Chondrocyte (in vitro differentiated cells): ENCODE data around the gene KRTAP4-4. TPM values are rescaled to one million over a fixed set of nuclear protein-coding genes. Genes with fewer than 3 reads are reported as not detected.
A peak's percentile ranks its signal among the peaks of the same experiment; 100 is the strongest.
"Not testable (repeated sequence)": the region's sequence is repeated elsewhere in the genome, so short reads cannot be mapped to it uniquely, and the experiment has no call there.

Experiments
- DNase-seq: peaks from one replicate; pipeline ENCODE4 v3.0.0; 2021; ENCODE audit warnings: mixed read lengths, low spot score
- H3K27ac Mint-ChIP-seq: one replicate; pipeline ENCODE4 v1.8.0; 2021; ENCODE audit warnings: mild to moderate bottlenecking, moderate library complexity, mixed read lengths; ENCODE audit not compliant: unreplicated experiment
- H3K27me3 Mint-ChIP-seq: 2 replicates; pipeline ENCODE4 v1.8.0; 2021; ENCODE audit warnings: low read depth, mixed read lengths
- H3K36me3 Mint-ChIP-seq: 2 replicates; pipeline ENCODE4 v1.8.0; 2021; ENCODE audit warnings: low read depth, mixed read lengths
- H3K4me1 Mint-ChIP-seq: 2 replicates; pipeline ENCODE4 v1.8.0; 2021; ENCODE audit warnings: low read depth, mild to moderate bottlenecking, mixed read lengths
- H3K4me3 Mint-ChIP-seq: one replicate; pipeline ENCODE4 v1.8.0; 2021; ENCODE audit warnings: mild to moderate bottlenecking, moderate library complexity, mixed read lengths; ENCODE audit not compliant: unreplicated experiment
- H3K9me3 Mint-ChIP-seq: 2 replicates; pipeline ENCODE4 v1.8.0; 2021; ENCODE audit warnings: low read depth, mixed read lengths
- total RNA-seq: library from RNA; stranded (reverse); gene quantifications from 3 replicates; pipeline ENCODE4 v1.2.1, GENCODE V29; 2021
- TF ChIP-seq, protein P1 (sequence below): fragments of 200-600 bp; sonication (generic); IDR thresholded peaks from 2 replicates; pipeline ENCODE4 v1.5.0; 2021; ENCODE audit warnings: antibody characterized with exemption, mild to moderate bottlenecking, moderate library complexity

Gene KRTAP4-4
- total RNA-seq, 1 donor from 2014 or later, result not detected

DNA sequence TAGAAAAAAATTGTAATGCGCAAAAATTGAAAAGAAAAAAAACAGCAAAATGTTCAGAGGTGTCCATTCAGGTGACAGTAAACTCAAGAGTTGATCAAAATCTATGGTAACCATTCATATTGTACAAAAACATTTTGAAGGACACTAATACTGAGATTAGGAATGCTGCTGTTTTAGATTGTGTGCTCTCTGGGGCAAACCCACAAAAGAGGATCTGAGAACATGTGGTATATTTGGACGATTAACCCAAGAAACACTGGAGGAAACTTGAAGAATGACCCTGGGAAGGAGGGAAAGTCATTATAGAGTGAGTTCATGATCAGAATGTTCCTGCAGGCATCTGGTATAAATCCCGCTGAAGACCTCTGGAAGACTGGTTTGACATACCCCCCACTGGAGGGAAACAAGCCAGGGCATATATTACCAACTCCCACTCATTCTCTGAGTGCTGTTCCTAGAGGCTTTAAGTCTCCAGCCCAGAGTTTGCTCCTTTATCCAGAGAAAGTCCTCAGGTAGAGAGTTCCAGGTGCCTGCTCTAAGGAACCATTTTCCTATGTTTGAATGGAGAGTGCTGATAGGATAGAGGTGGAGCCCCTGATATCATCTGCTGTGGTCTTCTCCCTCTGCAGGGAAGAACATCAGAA, 16.3 kb upstream of the KRTAP4-4 start:
- no peak overlapping the region for H3K27ac Mint-ChIP-seq
- no peaks in the 10 kb centered on the region for H3K4me1 Mint-ChIP-seq
- DNase-seq, result no peak
- H3K27me3 Mint-ChIP-seq, result peaks cover 5% of the 10 kb centered on the region
- H3K36me3 Mint-ChIP-seq, result no peaks in the 10 kb centered on the region
- H3K4me3 Mint-ChIP-seq, result no peak overlapping the region
- TF ChIP-seq, protein P1, sequence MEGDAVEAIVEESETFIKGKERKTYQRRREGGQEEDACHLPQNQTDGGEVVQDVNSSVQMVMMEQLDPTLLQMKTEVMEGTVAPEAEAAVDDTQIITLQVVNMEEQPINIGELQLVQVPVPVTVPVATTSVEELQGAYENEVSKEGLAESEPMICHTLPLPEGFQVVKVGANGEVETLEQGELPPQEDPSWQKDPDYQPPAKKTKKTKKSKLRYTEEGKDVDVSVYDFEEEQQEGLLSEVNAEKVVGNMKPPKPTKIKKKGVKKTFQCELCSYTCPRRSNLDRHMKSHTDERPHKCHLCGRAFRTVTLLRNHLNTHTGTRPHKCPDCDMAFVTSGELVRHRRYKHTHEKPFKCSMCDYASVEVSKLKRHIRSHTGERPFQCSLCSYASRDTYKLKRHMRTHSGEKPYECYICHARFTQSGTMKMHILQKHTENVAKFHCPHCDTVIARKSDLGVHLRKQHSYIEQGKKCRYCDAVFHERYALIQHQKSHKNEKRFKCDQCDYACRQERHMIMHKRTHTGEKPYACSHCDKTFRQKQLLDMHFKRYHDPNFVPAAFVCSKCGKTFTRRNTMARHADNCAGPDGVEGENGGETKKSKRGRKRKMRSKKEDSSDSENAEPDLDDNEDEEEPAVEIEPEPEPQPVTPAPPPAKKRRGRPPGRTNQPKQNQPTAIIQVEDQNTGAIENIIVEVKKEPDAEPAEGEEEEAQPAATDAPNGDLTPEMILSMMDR, result no peak
- no peaks in the 10 kb centered on the region for H3K9me3 Mint-ChIP-seq

DNA sequence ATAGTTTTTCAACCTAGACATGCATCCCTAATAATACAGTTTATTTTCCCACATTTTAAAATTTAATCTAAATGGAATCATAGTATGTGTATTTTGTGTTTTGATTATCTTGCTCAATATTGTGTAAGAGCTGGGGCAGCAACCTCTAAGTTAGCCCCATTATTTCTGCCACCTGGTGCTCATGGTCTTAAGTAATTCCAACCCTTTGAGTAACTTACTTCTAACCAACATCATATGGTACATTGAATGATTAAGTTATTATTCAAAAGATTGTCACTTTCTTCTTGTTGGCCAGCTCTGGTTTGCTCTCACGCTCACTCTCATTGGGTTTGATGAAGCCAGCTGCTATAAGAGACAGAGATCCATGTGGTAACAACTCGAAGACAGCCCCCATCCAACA, 11.3 kb upstream of the KRTAP4-4 start:
- TF ChIP-seq, protein P1, result no peak
- DNase-seq, result no peak
- Mint-ChIP-seq H3K27ac (no peak overlapping the region), H3K36me3 (no peaks in the 10 kb centered on the region), H3K4me1 (no peaks in the 10 kb centered on the region), H3K27me3 (peaks cover 8% of the 10 kb centered on the region), H3K4me3 (no peak overlapping the region), H3K9me3 (no peaks in the 10 kb centered on the region)

DNA sequence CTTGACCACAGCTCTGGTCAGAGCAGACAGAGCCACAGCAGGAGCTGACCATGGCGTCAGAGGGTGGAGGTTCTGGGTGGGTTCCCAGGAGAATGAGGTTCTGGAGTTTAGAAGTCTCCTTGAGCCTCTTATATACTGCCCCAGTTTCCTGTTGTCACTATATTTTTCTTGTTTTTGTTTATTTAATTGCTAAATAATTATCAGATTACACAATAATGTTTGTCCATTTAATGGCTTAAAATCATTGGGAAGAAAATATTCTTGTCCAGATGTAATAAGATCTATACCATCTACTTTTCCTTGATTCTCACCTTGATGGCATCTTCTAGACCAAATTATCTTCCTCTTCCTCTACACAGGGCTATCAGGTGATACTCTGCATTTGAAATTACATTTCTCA, 7.6 kb upstream of the KRTAP4-4 start, which contains the start of gene KRTAP4-3:
KRTAP4-3 (minus strand) TSS at position 101 of the 400 bp plus-strand sequence; CDS start at position 52, 49 bp downstream.
- DNase-seq, result no peak
- H3K36me3 Mint-ChIP-seq, result no peaks in the 10 kb centered on the region
- H3K4me1 Mint-ChIP-seq, result no peaks in the 10 kb centered on the region
- TF ChIP-seq, protein P1, result no peak
- peaks cover 11% of the 10 kb centered on the region for H3K27me3 Mint-ChIP-seq
- H3K27ac Mint-ChIP-seq, result no peak within 1 kb of the TSS
- H3K4me3 Mint-ChIP-seq, result no peak within 1 kb of the TSS
- no peaks in the 10 kb centered on the region for H3K9me3 Mint-ChIP-seq

DNA sequence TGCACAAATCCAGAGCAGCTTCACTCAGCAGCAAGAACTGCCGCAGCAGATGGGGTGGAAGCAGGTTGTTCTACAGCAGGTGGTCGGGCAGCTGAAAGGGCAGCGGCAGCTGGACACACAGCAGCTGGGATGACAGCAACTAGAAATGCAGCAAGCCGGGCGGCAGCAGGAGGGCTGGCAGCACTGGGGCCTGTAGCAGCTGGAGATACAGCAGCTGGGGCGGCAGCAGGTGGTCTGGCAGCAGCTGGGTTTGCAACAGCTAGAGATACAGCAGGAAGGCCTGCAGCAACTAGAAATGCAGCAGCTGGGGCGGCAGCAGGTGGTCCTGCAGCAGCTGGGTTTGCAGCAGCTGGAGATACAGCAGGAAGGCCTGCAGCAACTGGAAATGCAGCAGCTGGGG, 7.0 kb upstream of the KRTAP4-4 start:
- Mint-ChIP-seq H3K4me3 (no peak overlapping the region), H3K27me3 (peaks cover 13% of the 10 kb centered on the region), H3K27ac (no peak overlapping the region), H3K4me1 (no peaks in the 10 kb centered on the region), H3K9me3 (no peaks in the 10 kb centered on the region), H3K36me3 (no peaks in the 10 kb centered on the region)
- TF ChIP-seq, protein P1, result no peak
- DNase-seq, result no peak

DNA sequence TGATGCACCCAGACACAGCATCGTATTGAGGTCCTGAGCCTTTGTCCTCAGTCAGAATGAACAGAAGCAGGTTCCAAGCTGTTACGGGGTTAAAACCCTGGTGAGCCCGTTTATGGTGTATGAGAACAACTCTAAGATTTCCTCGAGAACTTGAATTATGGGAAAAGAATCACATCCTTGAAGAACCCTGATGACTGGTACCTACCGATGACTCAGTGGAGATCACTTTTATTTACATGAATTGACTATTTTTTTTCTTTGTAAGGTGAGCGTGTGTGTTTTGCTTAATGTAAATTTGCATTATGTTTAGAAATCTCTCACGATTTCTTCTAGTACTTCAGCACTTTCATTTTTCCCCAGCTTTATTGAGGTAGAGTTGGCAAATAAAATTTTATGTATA, 3.3 kb upstream of the KRTAP4-4 start:
- Mint-ChIP-seq H3K27ac (no peak overlapping the region), H3K27me3 (peaks cover 11% of the 10 kb centered on the region), H3K4me3 (no peak overlapping the region), H3K4me1 (no peaks in the 10 kb centered on the region), H3K36me3 (no peaks in the 10 kb centered on the region), H3K9me3 (no peaks in the 10 kb centered on the region)
- no peak for DNase-seq
- TF ChIP-seq, protein P1, result no peak

DNA sequence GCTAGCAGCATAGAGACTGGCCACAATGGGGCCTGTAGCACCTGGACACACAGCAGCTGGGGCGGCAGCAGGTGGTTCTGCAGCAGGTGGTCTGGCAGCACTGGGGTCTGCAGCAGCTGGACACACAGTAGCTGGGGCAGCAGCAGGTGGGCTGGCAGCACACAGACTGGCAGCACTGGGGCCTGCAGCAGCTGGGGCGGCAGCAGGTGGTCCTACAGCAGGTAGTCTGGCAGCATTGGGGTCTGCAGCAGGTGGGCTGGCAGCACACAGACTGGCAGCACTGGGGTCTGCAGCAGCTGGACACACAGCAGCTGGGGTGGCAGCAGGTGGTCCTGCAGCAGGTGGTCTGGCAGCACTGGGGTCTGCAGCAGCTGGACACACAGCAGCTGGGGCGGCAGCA, 358 bp downstream of the KRTAP4-4 start:
- H3K27ac Mint-ChIP-seq, H3K36me3 Mint-ChIP-seq, H3K9me3 Mint-ChIP-seq, H3K27me3 Mint-ChIP-seq, H3K4me1 Mint-ChIP-seq, H3K4me3 Mint-ChIP-seq: not testable (repeated sequence)
- DNase-seq, result peak; percentile 54
